ENCODE results near the gene LGALS7B.

GRCh38 chr19:38763795-38764220 lies 25.2 kb upstream of the LGALS7B start:
- no peak for TF ChIP-seq ZNF274 (IDR thresholded peaks at IDR 0.05; ENCODE audit: insufficient read depth, insufficient read length)
- no peak for TF ChIP-seq CHD1 (IDR thresholded peaks at IDR 0.05; ENCODE audit: low read depth, low read length)
- TF ChIP-seq POLR2AphosphoS2 (IDR thresholded peaks at IDR 0.05; ENCODE audit: low read depth, low read length), result no peak
- TF ChIP-seq SMAD5 (IDR thresholded peaks at IDR 0.05; ENCODE audit: low read depth), result no peak
- TF ChIP-seq, protein P1, sequence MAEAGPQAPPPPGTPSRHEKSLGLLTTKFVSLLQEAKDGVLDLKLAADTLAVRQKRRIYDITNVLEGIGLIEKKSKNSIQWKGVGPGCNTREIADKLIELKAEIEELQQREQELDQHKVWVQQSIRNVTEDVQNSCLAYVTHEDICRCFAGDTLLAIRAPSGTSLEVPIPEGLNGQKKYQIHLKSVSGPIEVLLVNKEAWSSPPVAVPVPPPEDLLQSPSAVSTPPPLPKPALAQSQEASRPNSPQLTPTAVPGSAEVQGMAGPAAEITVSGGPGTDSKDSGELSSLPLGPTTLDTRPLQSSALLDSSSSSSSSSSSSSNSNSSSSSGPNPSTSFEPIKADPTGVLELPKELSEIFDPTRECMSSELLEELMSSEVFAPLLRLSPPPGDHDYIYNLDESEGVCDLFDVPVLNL (IDR thresholded peaks at IDR 0.05; ENCODE audit: low read depth, low read length), result no peak
- TF ChIP-seq MTA3 (IDR thresholded peaks at IDR 0.05; ENCODE audit: borderline replicate concordance, low read length), result no peak
- no peak for TF ChIP-seq USF2 (IDR thresholded peaks at IDR 0.05; ENCODE audit: borderline replicate concordance, low read depth, low read length)
- no peak for TF ChIP-seq SMC3 (IDR thresholded peaks at IDR 0.05; ENCODE audit: borderline replicate concordance, low read length)
- TF ChIP-seq EZH2 (IDR thresholded peaks at IDR 0.05; ENCODE audit: borderline replicate concordance, control insufficient read depth, low read depth, low read length), result no peak
- TF ChIP-seq RFX5 (IDR thresholded peaks at IDR 0.05; ENCODE audit: low read depth, low read length), result no peak
- no peak for TF ChIP-seq CHD2 (IDR thresholded peaks at IDR 0.05; ENCODE audit: borderline replicate concordance, low read depth, low read length)
- no peak for TF ChIP-seq RELA (IDR thresholded peaks at IDR 0.05; ENCODE audit: borderline replicate concordance, partially characterized antibody)
- TF ChIP-seq WRNIP1 (IDR thresholded peaks at IDR 0.05; ENCODE audit: borderline replicate concordance, low read depth, low read length), result no peak

Measured in GM12878 (cell line).